ENCODE data around the gene NOSIP.
A peak's percentile ranks its signal among the peaks of the same experiment; 100 is the strongest.

Gene NOSIP

DNA sequence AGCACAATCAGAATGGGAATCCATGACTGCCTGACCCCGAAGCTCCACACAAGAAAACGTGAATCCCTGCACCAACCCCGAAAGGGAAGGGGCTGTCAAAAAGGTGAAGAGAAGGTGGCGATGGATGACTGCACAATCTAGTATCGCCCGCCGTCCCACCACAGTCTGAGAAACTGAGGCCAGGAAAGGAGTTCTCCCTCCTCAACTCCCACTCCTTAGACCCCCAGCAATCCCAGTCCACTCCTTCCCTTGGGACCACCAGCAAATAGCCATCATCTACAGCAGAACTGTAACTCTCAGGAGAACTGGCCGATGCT, 451 bp downstream of the NOSIP start:
- Histone ChIP-seq H3K4me1 (ENCODE audit: low read depth, poor library complexity, severe bottlenecking) (peaks cover 15% of the 10 kb centered on the region), H3K4me2 (peak overlapping the region; percentile 76), H3K27ac (no peak overlapping the region; the same call in 1 of the 2 replicates), H3K79me2 (ENCODE audit: insufficient read depth, low read depth) (peaks cover 46% of the 10 kb centered on the region; the same call in 1 of the 2 replicates), H3K36me3 (ENCODE audit: insufficient read depth) (no peaks in the 10 kb centered on the region), H3K9ac (peak overlapping the region; percentile 50; the same call in 1 of the 2 replicates), H4K20me1 (ENCODE audit: insufficient read depth) (no peaks in the 10 kb centered on the region; the same call in 1 of the 2 replicates), H2AFZ (ENCODE audit: low read depth) (peak overlapping the region; percentile 28; the same call in 1 of the 2 replicates), H3K4me3 (IDR thresholded peaks at IDR 0.05; ENCODE audit: insufficient read depth, low read depth, low read length) (peak overlapping the region; percentile 67), H3K27me3 (ENCODE audit: insufficient read depth, low read depth) (no peaks in the 10 kb centered on the region)
- TF ChIP-seq, protein P1, sequence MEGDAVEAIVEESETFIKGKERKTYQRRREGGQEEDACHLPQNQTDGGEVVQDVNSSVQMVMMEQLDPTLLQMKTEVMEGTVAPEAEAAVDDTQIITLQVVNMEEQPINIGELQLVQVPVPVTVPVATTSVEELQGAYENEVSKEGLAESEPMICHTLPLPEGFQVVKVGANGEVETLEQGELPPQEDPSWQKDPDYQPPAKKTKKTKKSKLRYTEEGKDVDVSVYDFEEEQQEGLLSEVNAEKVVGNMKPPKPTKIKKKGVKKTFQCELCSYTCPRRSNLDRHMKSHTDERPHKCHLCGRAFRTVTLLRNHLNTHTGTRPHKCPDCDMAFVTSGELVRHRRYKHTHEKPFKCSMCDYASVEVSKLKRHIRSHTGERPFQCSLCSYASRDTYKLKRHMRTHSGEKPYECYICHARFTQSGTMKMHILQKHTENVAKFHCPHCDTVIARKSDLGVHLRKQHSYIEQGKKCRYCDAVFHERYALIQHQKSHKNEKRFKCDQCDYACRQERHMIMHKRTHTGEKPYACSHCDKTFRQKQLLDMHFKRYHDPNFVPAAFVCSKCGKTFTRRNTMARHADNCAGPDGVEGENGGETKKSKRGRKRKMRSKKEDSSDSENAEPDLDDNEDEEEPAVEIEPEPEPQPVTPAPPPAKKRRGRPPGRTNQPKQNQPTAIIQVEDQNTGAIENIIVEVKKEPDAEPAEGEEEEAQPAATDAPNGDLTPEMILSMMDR (conservative IDR thresholded peaks at IDR 0.05; ENCODE audit: low read depth, low read length), result no peak

GRCh38 chr19:49579193-49579592, 1.2 kb downstream of the NOSIP start:
- H3K4me1 ChIP-seq (ENCODE audit: low read depth, poor library complexity, severe bottlenecking), result peaks cover 18% of the 10 kb centered on the region
- peak overlapping the region; percentile 50; the same call in 1 of the 2 replicates for H3K9ac ChIP-seq
- no peak overlapping the region for H3K4me3 ChIP-seq (IDR thresholded peaks at IDR 0.05; ENCODE audit: insufficient read depth, low read depth, low read length)
- H3K27me3 ChIP-seq (ENCODE audit: insufficient read depth, low read depth), result no peaks in the 10 kb centered on the region
- no peak overlapping the region for H2AFZ ChIP-seq (ENCODE audit: low read depth)
- TF ChIP-seq, protein P1 (conservative IDR thresholded peaks at IDR 0.05; ENCODE audit: low read depth, low read length), result no peak
- peak overlapping the region; percentile 76 for H3K4me2 ChIP-seq
- peaks cover 46% of the 10 kb centered on the region; the same call in 1 of the 2 replicates for H3K79me2 ChIP-seq (ENCODE audit: insufficient read depth, low read depth)
- H4K20me1 ChIP-seq (ENCODE audit: insufficient read depth), result no peaks in the 10 kb centered on the region; the same call in 1 of the 2 replicates
- no peaks in the 10 kb centered on the region for H3K36me3 ChIP-seq (ENCODE audit: insufficient read depth)
- no peak overlapping the region for H3K27ac ChIP-seq

- Histone ChIP-seq H3K9ac (no peak overlapping the region), H3K27me3 (ENCODE audit: insufficient read depth, low read depth) (no peaks in the 10 kb centered on the region), H3K4me1 (ENCODE audit: low read depth, poor library complexity, severe bottlenecking) (peaks cover 44% of the 10 kb centered on the region), H2AFZ (ENCODE audit: low read depth) (no peak overlapping the region), H3K36me3 (ENCODE audit: insufficient read depth) (no peaks in the 10 kb centered on the region), H4K20me1 (ENCODE audit: insufficient read depth) (no peaks in the 10 kb centered on the region; the same call in 1 of the 2 replicates), H3K79me2 (ENCODE audit: insufficient read depth, low read depth) (peaks cover 45% of the 10 kb centered on the region), H3K4me3 (IDR thresholded peaks at IDR 0.05; ENCODE audit: insufficient read depth, low read depth, low read length) (no peak overlapping the region), H3K4me2 (no peak overlapping the region), H3K27ac (no peak overlapping the region)
- TF ChIP-seq, protein P1 (conservative IDR thresholded peaks at IDR 0.05; ENCODE audit: low read depth, low read length), result no peak
Measured at GRCh38 chr19:49574206-49574755, 6.1 kb downstream of the NOSIP start.

- no peak overlapping the region for H3K9ac ChIP-seq
- no peaks in the 10 kb centered on the region; the same call in 1 of the 2 replicates for H4K20me1 ChIP-seq (ENCODE audit: insufficient read depth)
- TF ChIP-seq, protein P1 (conservative IDR thresholded peaks at IDR 0.05; ENCODE audit: low read depth, low read length), result no peak
- H3K4me1 ChIP-seq (ENCODE audit: low read depth, poor library complexity, severe bottlenecking), result peaks cover 47% of the 10 kb centered on the region
- no peak overlapping the region for H3K27ac ChIP-seq
- H3K27me3 ChIP-seq (ENCODE audit: insufficient read depth, low read depth), result no peaks in the 10 kb centered on the region
- no peak overlapping the region for H3K4me2 ChIP-seq
- H3K36me3 ChIP-seq (ENCODE audit: insufficient read depth), result no peaks in the 10 kb centered on the region
- H3K79me2 ChIP-seq (ENCODE audit: insufficient read depth, low read depth), result peaks cover 42% of the 10 kb centered on the region
- H2AFZ ChIP-seq (ENCODE audit: low read depth), result no peak overlapping the region
- no peak overlapping the region for H3K4me3 ChIP-seq (IDR thresholded peaks at IDR 0.05; ENCODE audit: insufficient read depth, low read depth, low read length)
Measured at GRCh38 chr19:49573425-49573824, 6.9 kb downstream of the NOSIP start.

Measured in KMS-11 (cell line).